Neuronal stem cell (in vitro differentiated cells): ENCODE data around the gene TMEM42.

Experiments used
- DNase-seq: peaks from one replicate; pipeline ENCODE4 v3.0.0-alpha.2; 2013; ENCODE audit warnings: low spot score
- H2AFZ ChIP-seq: one replicate; pipeline ENCODE4 v1.6.1; 2013; ENCODE audit warnings: mild to moderate bottlenecking, low read length, inconsistent platforms
- H2AK5ac ChIP-seq: 2 replicates; pipeline ENCODE4 v1.6.1; 2013; ENCODE audit warnings: low read depth, mild to moderate bottlenecking, inconsistent platforms, low read length, moderate library complexity, mixed read lengths
- H2BK120ac ChIP-seq: 2 replicates; pipeline ENCODE4 v1.6.1; 2013; ENCODE audit warnings: low read depth, mild to moderate bottlenecking, inconsistent platforms, low read length, moderate library complexity, mixed read lengths
- H2BK12ac ChIP-seq: one replicate; pipeline ENCODE4 v1.6.1; 2013; ENCODE audit warnings: low read length, inconsistent platforms
- H2BK15ac ChIP-seq: 2 replicates; pipeline ENCODE4 v1.6.1; 2013; ENCODE audit warnings: mild to moderate bottlenecking, low read length, inconsistent platforms, mixed read lengths
- H2BK5ac ChIP-seq: one replicate; pipeline ENCODE4 v1.6.1; 2013; ENCODE audit warnings: inconsistent platforms, mild to moderate bottlenecking, low read length, moderate library complexity
- H3K14ac ChIP-seq: one replicate; pipeline ENCODE4 v1.6.1; 2013; ENCODE audit warnings: low read length, inconsistent platforms
- H3K18ac ChIP-seq: 2 replicates; pipeline ENCODE4 v1.6.1; 2013; ENCODE audit warnings: low read length, inconsistent platforms
- H3K23ac ChIP-seq: 2 replicates; pipeline ENCODE4 v1.6.1; 2013; ENCODE audit warnings: low read depth, mild to moderate bottlenecking, mixed read lengths, low read length, inconsistent platforms; ENCODE audit not compliant: poor library complexity
- H3K27ac ChIP-seq: replicated peaks from 3 replicates; pipeline ENCODE4 v1.5.1; 2013; ENCODE audit warnings: low read length, inconsistent platforms
- H3K27me3 ChIP-seq, 3 experiments: 2 replicates each; pipeline ENCODE4 v1.6.1; 2013; ENCODE audit warnings: low read length in 3 of 3, mild to moderate bottlenecking in 2 of 3, inconsistent platforms in 1 of 3, low read depth in 1 of 3, mixed read lengths in 1 of 3, moderate library complexity in 1 of 3; ENCODE audit not compliant: control insufficient read depth in 3 of 3, insufficient read depth in 3 of 3
- H3K36me3 ChIP-seq, 2 donors: replicated peaks in 1 of 2; 2 replicates each; pipeline ENCODE4 v1.6.1; 2013; ENCODE audit warnings: low read length in 2 of 2; ENCODE audit not compliant: control insufficient read depth in 2 of 2, insufficient read depth in 2 of 2
- H3K4ac ChIP-seq: 2 replicates; pipeline ENCODE4 v1.6.1; 2013; ENCODE audit warnings: inconsistent platforms, mild to moderate bottlenecking, low read length, moderate library complexity
- H3K4me1 ChIP-seq, 2 donors: 1 replicate in 1 of 2; 2 replicates in 1 of 2; pipeline ENCODE4 v1.6.1; 2013; ENCODE audit warnings: low read length in 2 of 2, low read depth in 1 of 2; ENCODE audit not compliant: control insufficient read depth in 2 of 2, insufficient read depth in 1 of 2
- H3K4me2 ChIP-seq: one replicate; pipeline ENCODE4 v1.6.1; 2013; ENCODE audit warnings: mild to moderate bottlenecking, low read length, inconsistent platforms; ENCODE audit not compliant: insufficient read depth, poor library complexity, severe bottlenecking
- H3K4me3 ChIP-seq, 2 donors: 2 replicates each; pipeline ENCODE4 v1.5.1; 2013; ENCODE audit warnings: low read length in 2 of 2, mild to moderate bottlenecking in 2 of 2, inconsistent platforms in 1 of 2, moderate library complexity in 1 of 2
- H3K79me1 ChIP-seq: one replicate; pipeline ENCODE4 v1.6.1; 2013; ENCODE audit warnings: low read depth, mild to moderate bottlenecking, inconsistent platforms, low read length, moderate library complexity
- H3K9ac ChIP-seq: one replicate; pipeline ENCODE4 v1.6.1; 2013; ENCODE audit warnings: mild to moderate bottlenecking, low read depth, low read length, inconsistent platforms; ENCODE audit not compliant: poor library complexity
- H3K9me3 ChIP-seq, 2 donors: replicated peaks in 1 of 2; 2 replicates each; pipeline versions ENCODE3 to v1.6.1; 2013; ENCODE audit warnings: low read length in 2 of 2, mild to moderate bottlenecking in 2 of 2, inconsistent platforms in 1 of 2, low read depth in 1 of 2, mixed read lengths in 1 of 2, moderate library complexity in 1 of 2; ENCODE audit not compliant: control insufficient read depth in 2 of 2, insufficient read depth in 1 of 2
- H4K8ac ChIP-seq: one replicate; pipeline ENCODE4 v1.6.1; 2013; ENCODE audit warnings: low read depth, mild to moderate bottlenecking, inconsistent platforms, low read length, moderate library complexity
- H4K91ac ChIP-seq: one replicate; pipeline ENCODE4 v1.6.1; 2013; ENCODE audit warnings: low read length, low read depth, mild to moderate bottlenecking, inconsistent platforms; ENCODE audit not compliant: poor library complexity
- WGBS, 2 donors: extraction: QIAGEN DNeasy Blood & Tissue Kit; methylation state at CpG; one replicate each; pipeline ENCODE4 v1.1.7; 2013; ENCODE audit warnings: missing lambda C conversion rate in 2 of 2, mixed read lengths in 1 of 2; ENCODE audit not compliant: insufficient read length in 2 of 2, insufficient replicate concordance in 1 of 2; ENCODE audit errors: extremely low coverage in 2 of 2; 5-methylcytosine and 5-hydroxymethylcytosine counted together

TMEM42 gene

GRCh38 chr3:44825264-44825925 lies 36.3 kb upstream of the TMEM42 start:
- Histone ChIP-seq H3K4ac (no peak overlapping the region), H3K36me3 (peaks cover 24 to 73% of the 10 kb centered on the region in 2 donors), H3K4me3 (no peak overlapping the region), H2AK5ac (no peak overlapping the region), H2BK120ac (no peak overlapping the region), H3K4me2 (no peak overlapping the region), H2AFZ (no peak overlapping the region), H3K27ac (no peak overlapping the region), H2BK12ac (no peak overlapping the region), H3K9me3 (no peaks in the 10 kb centered on the region), H4K8ac (no peak overlapping the region), H3K4me1 (no peaks in the 10 kb centered on the region), H3K79me1 (no peaks in the 10 kb centered on the region), H3K9ac (no peak overlapping the region), H3K23ac (no peak overlapping the region), H3K18ac (no peak overlapping the region), H3K27me3 (no peaks in the 10 kb centered on the region), H3K14ac (no peak overlapping the region), H2BK5ac (no peak overlapping the region), H4K91ac (no peak overlapping the region), H2BK15ac (no peak overlapping the region)
- no CpG with 5 or more reads among the region's 2 CpGs for WGBS, 2 donors
- DNase-seq, result no peak

GRCh38 chr3:44827196-44827595 lies 34.5 kb upstream of the TMEM42 start:
- Histone ChIP-seq H4K8ac (no peak overlapping the region), H2BK120ac (no peak overlapping the region), H3K23ac (no peak overlapping the region), H3K27me3 (no peaks in the 10 kb centered on the region), H2BK12ac (no peak overlapping the region), H3K4me1 (no peaks in the 10 kb centered on the region), H3K18ac (no peak overlapping the region), H2BK5ac (no peak overlapping the region), H3K27ac (no peak overlapping the region), H3K9ac (no peak overlapping the region), H3K4me2 (no peak overlapping the region), H3K9me3 (no peaks in the 10 kb centered on the region), H3K79me1 (no peaks in the 10 kb centered on the region), H2AFZ (no peak overlapping the region), H2BK15ac (no peak overlapping the region), H2AK5ac (no peak overlapping the region), H3K36me3 (peaks cover 32 to 91% of the 10 kb centered on the region in 2 donors), H4K91ac (no peak overlapping the region), H3K4ac (no peak overlapping the region), H3K4me3 (no peak overlapping the region), H3K14ac (no peak overlapping the region)
- DNase-seq, result no peak
- WGBS, 2 donors, result no CpG with 5 or more reads among the region's 3 CpGs

GRCh38 chr3:44831232-44831631 lies 30.5 kb upstream of the TMEM42 start:
- Histone ChIP-seq H3K27me3 (no peaks in the 10 kb centered on the region), H3K18ac (no peak overlapping the region), H4K91ac (no peak overlapping the region), H3K9ac (no peak overlapping the region), H2BK120ac (no peak overlapping the region), H3K14ac (no peak overlapping the region), H3K9me3 (peaks cover 0 to 6% of the 10 kb centered on the region in 2 donors), H2AK5ac (no peak overlapping the region), H3K4me1 (no peaks in the 10 kb centered on the region), H2BK5ac (no peak overlapping the region), H2AFZ (no peak overlapping the region), H3K23ac (no peak overlapping the region), H3K79me1 (no peaks in the 10 kb centered on the region), H3K36me3 (peaks cover 24 to 91% of the 10 kb centered on the region in 2 donors), H3K4ac (no peak overlapping the region), H2BK15ac (no peak overlapping the region), H3K27ac (no peak overlapping the region), H3K4me2 (no peak overlapping the region), H4K8ac (no peak overlapping the region), H3K4me3 (no peak overlapping the region), H2BK12ac (no peak overlapping the region)
- no peak for DNase-seq
- 100% methylated on average over 1 of the region's 5 CpGs for WGBS, 2 donors

- no peaks in the 10 kb centered on the region for H3K79me1 ChIP-seq
- no peak overlapping the region for H3K27ac ChIP-seq
- no peak for DNase-seq
- H3K4me3 ChIP-seq, result no peak overlapping the region
- H3K18ac ChIP-seq, result no peak overlapping the region
- no peak overlapping the region for H4K91ac ChIP-seq
- H3K27me3 ChIP-seq, result no peaks in the 10 kb centered on the region
- H2BK15ac ChIP-seq, result no peak overlapping the region
- H2BK12ac ChIP-seq, result no peak overlapping the region
- H3K9me3 ChIP-seq, result peaks cover 1 to 14% of the 10 kb centered on the region in 2 donors
- no CpG with 5 or more reads among the region's 1 CpG for WGBS, 2 donors
- no peak overlapping the region for H3K4me2 ChIP-seq
- no peak overlapping the region for H2BK5ac ChIP-seq
- H3K23ac ChIP-seq, result no peak overlapping the region
- H3K36me3 ChIP-seq, result peaks cover 24 to 90% of the 10 kb centered on the region in 2 donors
- no peak overlapping the region for H3K14ac ChIP-seq
- no peak overlapping the region for H4K8ac ChIP-seq
- H2AFZ ChIP-seq, result no peak overlapping the region
- no peak overlapping the region for H3K4ac ChIP-seq
- no peak overlapping the region for H2AK5ac ChIP-seq
- no peak overlapping the region for H2BK120ac ChIP-seq
- H3K4me1 ChIP-seq, result no peaks in the 10 kb centered on the region
- no peak overlapping the region for H3K9ac ChIP-seq
These were observed 29.7 kb upstream of the TMEM42 start for GRCh38 chr3:44832032-44832431.
